Testis (tissue), 2 donors: Measurements from ENCODE around the gene AFF1.

Experiments used
- CTCF ChIP-seq, 3 experiments: fragments of 450-650 bp in 2 of 3; fragments of 200-600 bp in 1 of 3; sonication (generic) in 1 of 3; IDR thresholded peaks; one replicate each; pipeline ENCODE4 v1.5.1; 2016 to 2019; ENCODE audit warnings: antibody characterized with exemption in 3 of 3, mild to moderate bottlenecking in 2 of 3, moderate library complexity in 1 of 3
- POLR2A ChIP-seq: fragments of 450-650 bp; IDR thresholded peaks from one replicate; pipeline ENCODE4 v1.6.1; 2017; ENCODE audit warnings: antibody characterized with exemption, mild to moderate bottlenecking, moderate library complexity

- TF ChIP-seq CTCF (IDR thresholded peaks at IDR 0.05) = no peak
- no peak for TF ChIP-seq POLR2A
Measured at GRCh38 chr4:87144356-87144755, 209.5 kb downstream of the AFF1 start.
